GM18505 (cell line): ENCODE measurements around the gene NKAIN2.

Experiments
- ATAC-seq: cut with Tn5 transposase; IDR thresholded peaks from one replicate; pipeline ENCODE4 v1.9.1; 2021; ENCODE audit not compliant: unreplicated experiment
- POLR2A ChIP-seq: IDR thresholded peaks from 4 replicates; pipeline ENCODE4 v1.6.1; 2011; ENCODE audit warnings: borderline replicate concordance; ENCODE audit not compliant: insufficient read depth, insufficient read length; ENCODE audit errors: extremely low read depth

The NKAIN2 gene

DNA sequence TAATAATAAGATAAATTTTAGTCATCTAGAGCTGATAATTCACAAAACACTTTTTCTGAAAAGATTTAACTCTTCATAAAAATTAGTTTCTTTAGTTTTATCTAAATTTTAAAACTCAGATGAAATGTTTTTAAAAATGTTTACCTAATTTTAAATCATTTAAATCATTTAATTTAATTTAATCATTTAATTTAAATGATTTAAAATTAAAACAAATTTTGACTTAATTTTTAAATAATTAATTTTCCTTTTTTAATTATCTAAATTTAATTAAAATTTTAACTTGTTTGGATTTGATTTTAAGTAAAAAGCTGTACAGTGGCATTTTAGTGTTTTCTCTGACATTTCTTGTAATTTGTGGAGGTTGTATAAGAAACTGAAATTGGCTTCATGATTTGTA is 1026.8 kb downstream of the NKAIN2 start:
- ATAC-seq: no peak
- no peak for TF ChIP-seq POLR2A

- no peak for TF ChIP-seq POLR2A
- ATAC-seq: no peak
Observed at GRCh38 chr6:124854338-124854922, 1050.8 kb downstream of the NKAIN2 start.

- ATAC-seq: no peak
- no peak for TF ChIP-seq POLR2A
Observed at GRCh38 chr6:124857746-124858145, 1054.1 kb downstream of the NKAIN2 start.

DNA sequence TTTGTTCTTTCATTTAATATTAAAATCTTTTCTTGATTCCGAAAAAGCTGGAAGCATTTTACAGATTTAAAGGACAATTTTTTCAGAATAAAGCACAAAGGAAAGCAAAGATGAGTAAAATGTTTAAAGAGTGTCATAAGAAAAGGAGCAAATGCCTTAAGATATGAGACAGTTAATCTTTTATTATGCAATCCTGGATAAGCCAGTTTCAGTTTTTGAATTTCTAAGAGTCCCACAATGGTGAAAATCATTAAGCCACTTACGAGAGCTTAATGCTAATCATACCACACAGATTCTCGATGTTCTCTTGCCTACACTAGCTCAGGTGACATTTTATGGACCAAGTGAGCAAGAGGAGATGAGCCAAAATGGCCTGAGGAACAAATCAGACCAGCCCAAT is 1054.9 kb downstream of the NKAIN2 start:
- TF ChIP-seq POLR2A: no peak
- no peak for ATAC-seq

DNA sequence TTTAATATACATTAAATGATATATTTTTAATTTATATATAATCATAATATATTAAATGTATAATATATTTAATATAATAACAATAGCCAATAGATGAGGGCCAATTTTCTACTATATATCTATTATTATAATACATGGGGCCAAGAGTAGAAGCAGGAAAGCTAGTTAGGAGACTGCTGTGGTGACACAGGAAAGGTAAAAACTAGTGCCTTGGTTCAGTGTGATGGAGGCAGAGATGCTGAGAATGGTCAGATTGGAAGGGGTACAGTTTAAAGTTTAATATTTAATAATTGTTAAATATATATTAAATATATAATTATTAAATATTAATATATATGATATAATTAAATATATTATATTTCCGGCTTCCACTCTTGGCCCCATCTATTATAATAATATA is 1055.7 kb downstream of the NKAIN2 start:
- TF ChIP-seq POLR2A: no peak
- ATAC-seq: no peak

DNA sequence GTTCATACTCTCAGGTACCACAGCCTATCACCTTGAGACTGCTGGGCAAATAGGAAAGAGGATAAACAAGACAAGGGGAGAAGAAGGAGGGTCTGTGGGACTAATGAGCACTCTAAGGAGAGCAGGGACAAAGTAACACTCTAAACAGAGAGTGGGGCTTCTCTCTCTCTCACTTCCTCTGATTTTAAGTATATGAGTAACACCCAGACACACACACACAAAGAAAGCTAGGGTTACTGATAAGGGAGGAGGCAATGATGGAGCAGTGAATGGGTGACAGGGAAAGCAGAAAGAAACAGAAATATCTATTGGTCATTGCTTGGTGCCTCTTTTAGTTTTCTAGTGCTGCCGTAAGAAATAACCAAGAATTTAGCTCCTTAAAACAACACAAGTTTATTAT is 1062.4 kb downstream of the NKAIN2 start:
- ATAC-seq: no peak
- TF ChIP-seq POLR2A: no peak

- ATAC-seq: no peak
Observed at GRCh38 chr6:124867121-124867520, 1063.5 kb downstream of the NKAIN2 start.

GRCh38 chr6:124868481-124868880 is 1064.8 kb downstream of the NKAIN2 start:
- no peak for ATAC-seq
- no peak for TF ChIP-seq POLR2A

More at GRCh38 chr6:124867121-124867520, 1063.5 kb downstream of the NKAIN2 start:
- no peak for TF ChIP-seq POLR2A

- no peak for ATAC-seq
- no peak for TF ChIP-seq POLR2A
Observed at GRCh38 chr6:124869416-124869815, 1065.8 kb downstream of the NKAIN2 start.

DNA sequence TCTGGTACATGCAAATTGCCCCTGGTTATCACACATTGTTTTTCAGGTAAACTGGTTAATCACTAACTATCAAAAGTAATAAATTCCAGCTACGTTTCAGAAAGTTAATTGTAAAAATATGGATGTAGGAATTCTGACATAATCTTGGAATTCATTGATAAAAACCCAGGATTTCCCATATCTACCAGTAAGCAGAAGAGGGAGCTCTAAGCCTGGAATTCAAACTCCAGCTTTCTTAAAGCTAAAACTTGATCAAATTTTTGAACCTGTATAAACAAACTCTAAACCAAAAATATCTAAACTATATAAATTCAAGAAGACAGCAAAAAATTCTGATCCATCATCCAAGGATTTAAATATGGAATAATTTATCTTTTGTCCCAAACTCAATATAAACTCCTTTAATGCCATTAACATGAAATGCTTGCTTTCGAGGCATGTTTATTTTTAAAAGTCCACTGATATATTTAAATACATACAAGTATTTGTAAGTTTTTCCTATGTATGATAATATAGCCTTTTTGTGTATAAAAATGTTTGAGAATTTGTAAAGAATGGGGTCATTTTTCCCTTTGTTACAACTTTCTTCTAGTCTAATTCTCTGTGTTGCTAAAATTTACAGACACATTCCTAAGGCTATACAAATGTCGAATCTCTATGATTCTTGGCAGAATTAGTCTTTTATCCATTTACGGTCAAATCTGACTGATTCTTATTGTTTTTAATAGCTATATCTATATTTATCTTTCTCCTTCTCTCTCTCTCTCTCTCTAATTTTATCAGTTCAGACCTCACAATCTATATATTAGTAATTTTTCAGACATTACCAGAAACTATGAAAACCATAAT is 1067.2 kb downstream of the NKAIN2 start:
- TF ChIP-seq POLR2A: no peak
- no peak for ATAC-seq

DNA sequence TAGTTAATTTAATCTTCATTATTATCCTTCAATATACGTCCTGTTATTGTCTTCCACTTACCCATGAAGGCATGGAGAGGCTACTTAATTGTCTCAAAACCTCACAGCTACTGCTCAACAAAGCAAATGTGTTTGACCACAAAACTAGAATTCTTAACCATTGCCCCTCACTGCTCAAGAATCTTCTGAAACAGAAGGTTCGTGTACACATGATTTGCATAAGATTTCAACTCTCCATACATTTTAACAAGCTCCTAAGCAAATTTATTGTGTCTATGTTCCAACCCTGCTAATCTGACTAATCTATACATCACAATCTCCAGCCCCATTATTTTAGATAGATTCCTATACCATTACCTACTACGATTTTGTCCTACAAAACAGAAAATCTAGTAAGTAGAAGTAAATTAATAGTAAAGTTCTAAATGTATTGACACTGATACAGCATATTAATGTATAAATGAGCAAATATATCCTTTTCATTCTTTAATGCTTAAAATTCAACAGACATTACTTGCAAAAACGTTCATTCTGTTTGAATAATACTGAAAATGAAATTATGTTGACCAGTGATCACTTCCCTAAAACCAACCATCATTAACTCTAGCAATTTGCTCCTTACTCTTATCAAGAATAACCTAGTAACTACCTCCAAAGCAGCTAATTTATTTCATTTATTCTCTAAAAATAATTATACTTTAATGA is 1068.8 kb downstream of the NKAIN2 start:
- ATAC-seq: peak; percentile 68
- no peak for TF ChIP-seq POLR2A

DNA sequence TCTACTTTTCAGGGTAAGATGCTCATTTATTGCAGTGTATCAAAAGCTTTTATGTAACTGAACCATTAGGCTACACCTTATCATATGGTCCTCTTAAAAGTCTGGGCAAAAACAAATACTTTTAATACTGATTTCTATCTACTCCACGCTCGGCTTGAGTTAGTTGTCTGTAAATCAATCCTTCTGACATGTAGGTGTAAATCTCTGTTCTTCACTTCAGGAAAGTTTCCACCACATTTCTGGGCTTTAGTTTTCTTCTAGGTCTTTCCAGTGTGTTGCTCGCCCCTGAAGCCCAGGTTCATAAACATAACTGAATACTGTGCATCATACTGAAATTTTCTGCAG is 1069.4 kb downstream of the NKAIN2 start:
- ATAC-seq: peak; percentile 19
- TF ChIP-seq POLR2A: no peak
